ENCODE results near the gene DHX29. TPM values are rescaled to one million over a fixed set of nuclear protein-coding genes. Genes with fewer than 3 reads are reported as not detected.

Gene DHX29
- total RNA-seq, 1 experiment from 2014 or later: 30.1 TPM

DNA sequence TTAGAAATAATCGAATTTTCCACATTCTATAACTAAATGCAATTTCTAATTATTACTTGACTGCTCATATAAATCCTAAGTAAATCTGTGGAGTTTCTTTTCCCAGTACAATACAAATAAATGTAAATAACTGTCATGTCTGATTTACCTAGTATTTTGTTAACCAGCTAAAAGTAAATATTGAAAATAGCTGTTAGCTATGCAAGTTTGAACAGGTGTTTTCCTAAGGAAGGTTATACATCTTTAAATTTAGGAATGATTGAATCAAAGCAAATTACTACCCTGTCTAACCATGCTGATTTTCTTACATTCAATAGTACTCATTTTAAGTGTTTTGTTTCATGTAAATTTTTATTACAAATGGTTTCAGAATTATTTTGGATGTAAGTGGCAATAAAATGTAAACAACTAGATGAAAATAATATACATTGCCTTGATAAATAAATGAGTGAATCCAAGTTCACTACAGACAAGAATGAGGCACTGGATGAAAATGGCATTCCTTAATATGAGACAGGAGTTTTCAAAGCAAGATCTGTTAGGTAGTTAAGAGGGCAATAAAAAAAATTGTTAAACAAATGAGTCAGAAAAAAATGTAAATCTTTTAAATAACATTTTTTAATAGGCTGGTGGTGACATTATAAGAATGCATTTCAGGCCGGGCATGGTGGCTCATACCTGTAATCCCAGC, 96.2 kb downstream of the DHX29 start:
- ChIA-PET POLR2A (interaction anchor here (0.6 kb wide), 1 partner anchor 11 kb away, joined by 3 read pairs; no protein-coding TSS in a partner anchor), CTCF (no interaction called here)
- BruUV-seq (replicated peaks): no TSS peak
- DNase-seq (ENCODE audit: low read depth, low spot score): no peak
- TF ChIP-seq TCF7L2 (IDR thresholded peaks at IDR 0.05; ENCODE audit: low read depth, low read length) (peak; percentile 77), POLR2AphosphoS5 (IDR thresholded peaks at IDR 0.05; ENCODE audit: low read depth, low read length) (no peak)
- TF ChIP-seq, protein P1, sequence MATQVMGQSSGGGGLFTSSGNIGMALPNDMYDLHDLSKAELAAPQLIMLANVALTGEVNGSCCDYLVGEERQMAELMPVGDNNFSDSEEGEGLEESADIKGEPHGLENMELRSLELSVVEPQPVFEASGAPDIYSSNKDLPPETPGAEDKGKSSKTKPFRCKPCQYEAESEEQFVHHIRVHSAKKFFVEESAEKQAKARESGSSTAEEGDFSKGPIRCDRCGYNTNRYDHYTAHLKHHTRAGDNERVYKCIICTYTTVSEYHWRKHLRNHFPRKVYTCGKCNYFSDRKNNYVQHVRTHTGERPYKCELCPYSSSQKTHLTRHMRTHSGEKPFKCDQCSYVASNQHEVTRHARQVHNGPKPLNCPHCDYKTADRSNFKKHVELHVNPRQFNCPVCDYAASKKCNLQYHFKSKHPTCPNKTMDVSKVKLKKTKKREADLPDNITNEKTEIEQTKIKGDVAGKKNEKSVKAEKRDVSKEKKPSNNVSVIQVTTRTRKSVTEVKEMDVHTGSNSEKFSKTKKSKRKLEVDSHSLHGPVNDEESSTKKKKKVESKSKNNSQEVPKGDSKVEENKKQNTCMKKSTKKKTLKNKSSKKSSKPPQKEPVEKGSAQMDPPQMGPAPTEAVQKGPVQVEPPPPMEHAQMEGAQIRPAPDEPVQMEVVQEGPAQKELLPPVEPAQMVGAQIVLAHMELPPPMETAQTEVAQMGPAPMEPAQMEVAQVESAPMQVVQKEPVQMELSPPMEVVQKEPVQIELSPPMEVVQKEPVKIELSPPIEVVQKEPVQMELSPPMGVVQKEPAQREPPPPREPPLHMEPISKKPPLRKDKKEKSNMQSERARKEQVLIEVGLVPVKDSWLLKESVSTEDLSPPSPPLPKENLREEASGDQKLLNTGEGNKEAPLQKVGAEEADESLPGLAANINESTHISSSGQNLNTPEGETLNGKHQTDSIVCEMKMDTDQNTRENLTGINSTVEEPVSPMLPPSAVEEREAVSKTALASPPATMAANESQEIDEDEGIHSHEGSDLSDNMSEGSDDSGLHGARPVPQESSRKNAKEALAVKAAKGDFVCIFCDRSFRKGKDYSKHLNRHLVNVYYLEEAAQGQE (IDR thresholded peaks at IDR 0.05; ENCODE audit: insufficient read depth in 1 of 2, low read depth in 2 of 2, low read length in 1 of 2): no peak
- no peaks in the 10 kb centered on the region for H3K9me3 ChIP-seq (ENCODE audit: control insufficient read depth, insufficient read depth, low read depth, low read length)
- in situ Hi-C loops (cut with HindIII; ENCODE audit: low pct_unique_long_range_greater_than_20kb, low sequenced_read_pairs): no loop called here
- ATAC-seq: peak; percentile 62; the same call in 1 of the 2 replicates
- no peak overlapping the region for H3K4me3 ChIP-seq (ENCODE audit: low read depth in 2 of 2, low read length in 2 of 2)
- no peak overlapping the region for H3K27ac ChIP-seq (ENCODE audit: low read length)
- H3K36me3 ChIP-seq (ENCODE audit: control insufficient read depth, insufficient read depth, low read length): no peaks in the 10 kb centered on the region
- H3K4me1 ChIP-seq (ENCODE audit: control insufficient read depth, insufficient read depth, low read length): peaks cover 7% of the 10 kb centered on the region; the same call in 1 of the 2 replicates
- intact Hi-C loops (cut with micrococcal nuclease; ENCODE audit: unreplicated experiment): no loop called here
- H3K27me3 ChIP-seq (ENCODE audit: control insufficient read depth, insufficient read depth, low read length): no peaks in the 10 kb centered on the region; the same call in 1 of the 2 replicates

Other genes starting within 250 kb of the DHX29 start
- not detected for gene GZMA, start 205.0 kb downstream of the DHX29 start, total RNA-seq (2021; ENCODE audit: unreplicated experiment)
- 24.8 TPM for gene GPX8, start 147.5 kb downstream of the DHX29 start, total RNA-seq (2021; ENCODE audit: unreplicated experiment)
- gene CDC20B, start 134.5 kb downstream of the DHX29 start, total RNA-seq (2021; ENCODE audit: unreplicated experiment): 0.08 TPM
- 2.9 TPM for gene MCIDAS, start 80.4 kb downstream of the DHX29 start, total RNA-seq (2021; ENCODE audit: unreplicated experiment)
- 12.3 TPM for gene CCNO, start 74.1 kb downstream of the DHX29 start, total RNA-seq (2021; ENCODE audit: unreplicated experiment)
- 97.0 TPM for gene MTREX, start 295 bp upstream of the DHX29 start, total RNA-seq (2021; ENCODE audit: unreplicated experiment)
- gene PLPP1, start 227.3 kb upstream of the DHX29 start, total RNA-seq (2021; ENCODE audit: unreplicated experiment): 35.7 TPM

Measured in Panc1 (cell line).